Calu3 (cell line): ENCODE results near the gene MAP3K4. TPM values are rescaled to one million over a fixed set of nuclear protein-coding genes. Genes with fewer than 3 reads are reported as not detected.

Experiments
- BruUV-seq: library from RNA; stranded (reverse); fragments of 400-500 nt; replicated peaks from 2 replicates; lab custom pipeline; 2021; lab: Mats Ljungman, UMichigan
- CTCF ChIA-PET: fragments of 300-600 bp; sonication (Branson Sonifier 250); formaldehyde crosslinking; loops from one replicate; lab custom pipeline; 2022; ENCODE audit warnings: antibody characterized with exemption; lab: Charles Lee
- DNase-seq: peaks from one replicate; pipeline ENCODE4 v3.0.0; 2022
- H3K27ac Mint-ChIP-seq: one replicate; pipeline ENCODE4 v1.8.0; 2022; ENCODE audit warnings: mixed read lengths; ENCODE audit not compliant: unreplicated experiment
- H3K27me3 Mint-ChIP-seq: one replicate; pipeline ENCODE4 v1.8.0; 2022; ENCODE audit warnings: mixed read lengths; ENCODE audit not compliant: unreplicated experiment
- H3K36me3 Mint-ChIP-seq: one replicate; pipeline ENCODE4 v1.8.0; 2022; ENCODE audit warnings: mild to moderate bottlenecking, moderate library complexity, mixed read lengths; ENCODE audit not compliant: insufficient read depth, unreplicated experiment
- H3K4me1 Mint-ChIP-seq: one replicate; pipeline ENCODE4 v1.8.0; 2022; ENCODE audit warnings: mild to moderate bottlenecking, low read depth, mixed read lengths; ENCODE audit not compliant: unreplicated experiment
- H3K4me3 Mint-ChIP-seq: one replicate; pipeline ENCODE4 v1.8.0; 2022; ENCODE audit warnings: mild to moderate bottlenecking, low read depth, moderate library complexity, mixed read lengths; ENCODE audit not compliant: unreplicated experiment
- H3K9me3 Mint-ChIP-seq: one replicate; pipeline ENCODE4 v1.8.0; 2022; ENCODE audit warnings: low read depth, mixed read lengths; ENCODE audit not compliant: unreplicated experiment
- intact Hi-C: fragments of 100-400 bp; cut with micrococcal nuclease; formaldehyde crosslinking; loops from one replicate; pipeline ENCODE4 v1.10.0; 2022; ENCODE audit not compliant: unreplicated experiment
- total RNA-seq: library from RNA; stranded (reverse); gene quantifications from 2 replicates; pipeline ENCODE4 v1.2.3, GENCODE V29; 2022
- TF ChIP-seq, protein P1 (sequence below): fragments of 200-600 bp; IDR thresholded peaks from one replicate; pipeline ENCODE4 v1.8.0; 2022; ENCODE audit warnings: antibody characterized with exemption; ENCODE audit not compliant: unreplicated experiment

MAP3K4 gene
- total RNA-seq, 1 experiment from 2014 or later = 62.2 TPM

DNA sequence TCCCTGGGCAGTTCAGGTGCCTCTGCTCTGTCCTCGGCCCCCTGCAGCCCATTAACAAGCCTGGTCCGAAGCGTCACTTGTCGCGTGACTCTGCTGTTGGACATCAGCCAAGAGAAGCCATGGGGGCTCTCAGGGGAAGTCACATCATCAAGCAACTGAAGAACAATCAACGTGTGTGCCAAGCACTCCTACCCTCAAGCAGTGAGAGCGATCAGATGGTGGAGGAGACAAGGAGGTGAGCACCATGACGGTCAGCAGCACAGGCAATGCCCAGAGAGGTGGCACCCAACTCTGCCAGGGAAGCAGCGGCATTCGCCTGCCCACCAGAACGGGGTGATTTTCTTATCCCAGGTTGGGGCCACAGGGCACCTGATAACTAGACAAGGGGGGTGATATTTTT, 149.6 kb downstream of the MAP3K4 start:
- CTCF ChIA-PET = interaction anchor here (1.4 kb wide), 1 partner anchor 230 kb away, joined by 5 read pairs; no protein-coding TSS in a partner anchor

DNA sequence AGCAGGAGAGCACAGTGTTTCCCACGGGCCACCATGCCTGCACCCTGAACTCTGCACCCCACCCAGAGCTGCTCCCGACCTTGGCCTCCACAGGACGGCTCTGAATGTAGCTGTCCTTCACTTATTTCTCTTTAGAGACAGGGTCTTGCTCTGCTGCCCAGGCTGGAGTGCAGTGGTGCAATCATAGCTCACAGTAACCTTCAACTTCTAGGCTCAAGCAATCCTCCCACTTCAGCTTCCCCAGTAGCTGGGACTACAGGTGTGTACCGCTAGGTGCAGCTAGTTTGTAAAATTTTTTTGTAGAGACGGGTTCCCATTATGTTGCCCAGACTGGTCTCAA, 151.4 kb downstream of the MAP3K4 start:
- no TSS peak for BruUV-seq
- CTCF ChIA-PET = no interaction called here
- H3K27me3 Mint-ChIP-seq = no peaks in the 10 kb centered on the region
- no peak overlapping the region for H3K4me3 Mint-ChIP-seq
- TF ChIP-seq, protein P1, sequence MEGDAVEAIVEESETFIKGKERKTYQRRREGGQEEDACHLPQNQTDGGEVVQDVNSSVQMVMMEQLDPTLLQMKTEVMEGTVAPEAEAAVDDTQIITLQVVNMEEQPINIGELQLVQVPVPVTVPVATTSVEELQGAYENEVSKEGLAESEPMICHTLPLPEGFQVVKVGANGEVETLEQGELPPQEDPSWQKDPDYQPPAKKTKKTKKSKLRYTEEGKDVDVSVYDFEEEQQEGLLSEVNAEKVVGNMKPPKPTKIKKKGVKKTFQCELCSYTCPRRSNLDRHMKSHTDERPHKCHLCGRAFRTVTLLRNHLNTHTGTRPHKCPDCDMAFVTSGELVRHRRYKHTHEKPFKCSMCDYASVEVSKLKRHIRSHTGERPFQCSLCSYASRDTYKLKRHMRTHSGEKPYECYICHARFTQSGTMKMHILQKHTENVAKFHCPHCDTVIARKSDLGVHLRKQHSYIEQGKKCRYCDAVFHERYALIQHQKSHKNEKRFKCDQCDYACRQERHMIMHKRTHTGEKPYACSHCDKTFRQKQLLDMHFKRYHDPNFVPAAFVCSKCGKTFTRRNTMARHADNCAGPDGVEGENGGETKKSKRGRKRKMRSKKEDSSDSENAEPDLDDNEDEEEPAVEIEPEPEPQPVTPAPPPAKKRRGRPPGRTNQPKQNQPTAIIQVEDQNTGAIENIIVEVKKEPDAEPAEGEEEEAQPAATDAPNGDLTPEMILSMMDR = no peak
- no peaks in the 10 kb centered on the region for H3K4me1 Mint-ChIP-seq
- H3K36me3 Mint-ChIP-seq = peaks cover 9% of the 10 kb centered on the region
- no peak overlapping the region for H3K27ac Mint-ChIP-seq
- no peak for DNase-seq
- intact Hi-C loops = no loop called here
- no peaks in the 10 kb centered on the region for H3K9me3 Mint-ChIP-seq

More for the DNA sequence above, 149.6 kb downstream of the MAP3K4 start:
- TF ChIP-seq, protein P1 = no peak
- Mint-ChIP-seq H3K27me3 (no peaks in the 10 kb centered on the region), H3K9me3 (no peaks in the 10 kb centered on the region), H3K4me1 (no peaks in the 10 kb centered on the region), H3K27ac (no peak overlapping the region), H3K36me3 (peaks cover 20% of the 10 kb centered on the region), H3K4me3 (no peak overlapping the region)
- no TSS peak for BruUV-seq
- intact Hi-C loops = no loop called here
- no peak for DNase-seq

DNA sequence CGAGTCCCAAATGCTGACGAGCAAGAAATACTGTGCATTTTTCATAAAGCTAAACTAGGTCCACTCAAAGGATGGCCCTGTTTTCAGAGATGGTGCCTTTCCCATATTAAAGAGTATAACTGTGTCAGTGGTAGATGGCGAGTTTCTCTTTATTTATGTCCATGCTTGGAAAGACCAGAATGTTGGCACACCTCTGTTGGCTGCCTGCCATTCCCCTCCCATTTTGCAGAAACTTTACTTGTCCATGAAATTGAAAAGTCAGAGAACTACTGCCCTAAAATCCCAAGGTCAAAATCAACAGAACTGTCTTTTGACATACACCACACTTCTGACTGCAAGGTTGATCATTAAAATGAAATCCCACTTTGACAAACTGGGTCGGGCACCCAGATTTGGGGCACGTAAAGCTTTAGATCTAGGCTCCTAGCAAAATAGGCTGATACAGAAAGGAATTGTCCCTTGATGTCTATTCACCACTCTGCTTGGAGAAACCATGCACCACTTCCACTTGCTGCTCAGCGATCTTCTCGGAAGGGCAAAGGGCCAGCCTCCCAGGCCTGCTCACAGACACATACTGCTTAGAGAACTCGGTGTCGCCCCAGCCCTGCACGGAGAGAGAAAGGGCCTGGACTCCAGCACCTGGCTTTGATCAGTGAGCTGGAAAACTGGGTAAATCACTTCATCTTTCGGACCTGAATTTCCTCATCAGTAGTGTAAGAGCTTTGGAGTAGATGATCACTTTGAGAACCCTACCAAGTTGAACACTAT, 152.3 kb downstream of the MAP3K4 start:
- H3K4me3 Mint-ChIP-seq = no peak overlapping the region
- no TSS peak for BruUV-seq
- no peak overlapping the region for H3K27ac Mint-ChIP-seq
- intact Hi-C loops = no loop called here
- H3K27me3 Mint-ChIP-seq = no peaks in the 10 kb centered on the region
- H3K4me1 Mint-ChIP-seq = no peaks in the 10 kb centered on the region
- no peaks in the 10 kb centered on the region for H3K9me3 Mint-ChIP-seq
- CTCF ChIA-PET = no interaction called here
- H3K36me3 Mint-ChIP-seq = peaks cover 9% of the 10 kb centered on the region
- TF ChIP-seq, protein P1 = no peak
- no peak for DNase-seq

DNA sequence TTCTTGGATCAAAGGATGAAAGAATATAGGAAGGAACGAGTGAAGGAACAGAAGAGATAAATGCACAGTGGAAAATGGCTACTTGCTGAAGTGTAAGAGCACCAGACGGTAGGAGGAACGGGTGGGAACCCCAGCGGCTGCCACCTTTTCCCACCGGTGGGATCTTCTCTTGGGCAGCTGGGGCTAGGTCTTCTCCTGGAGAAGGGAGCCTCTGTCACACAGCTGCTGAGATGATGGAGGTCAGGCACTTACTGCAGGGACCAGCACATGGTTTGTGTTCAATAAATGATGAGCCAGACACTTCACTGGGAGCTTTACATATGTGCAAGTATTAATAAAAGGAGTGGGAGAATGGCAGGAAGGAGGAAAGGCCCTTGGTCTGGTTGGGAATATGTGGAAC, 158.6 kb downstream of the MAP3K4 start:
- Mint-ChIP-seq H3K9me3 (no peaks in the 10 kb centered on the region), H3K4me3 (no peak overlapping the region), H3K27ac (no peak overlapping the region), H3K27me3 (no peaks in the 10 kb centered on the region), H3K36me3 (peaks cover 8% of the 10 kb centered on the region), H3K4me1 (no peaks in the 10 kb centered on the region)
- TF ChIP-seq, protein P1 = no peak
- BruUV-seq = no TSS peak
- DNase-seq = no peak
- CTCF ChIA-PET = no interaction called here
- intact Hi-C loops = loop anchor here (10.0 kb wide), 1 partner anchor 125 kb away; the partner anchor contains the start of gene AGPAT4
